GM13977 (cell line): Measurements from ENCODE around the gene SLX4IP.

ENCODE experiments used
- DNase-seq: peaks from one replicate; pipeline ENCODE4 v3.0.0; 2012; ENCODE audit warnings: low spot score
- CTCF ChIP-seq: IDR thresholded peaks from 2 replicates; pipeline ENCODE4 v1.5.1; 2012; ENCODE audit warnings: mild to moderate bottlenecking, control low read depth; ENCODE audit not compliant: insufficient read depth; ENCODE audit errors: extremely low read depth, missing control alignments
- in situ Hi-C: fragments of 300-500 bp; cut with MboI; formaldehyde crosslinking; loops from one replicate; pipeline ENCODE4 v1.12.0; 2022; ENCODE audit warnings: low sequenced_read_pairs, low pct_unique_long_range_greater_than_20kb, mixed read lengths, inconsistent platforms; ENCODE audit not compliant: unreplicated experiment

The SLX4IP gene

GRCh38 chr20:10636326-10636818 lies 201.3 kb downstream of the SLX4IP start:
- TF ChIP-seq CTCF, result no peak
- in situ Hi-C loops, result no loop called here
- DNase-seq, result no peak

GRCh38 chr20:10637031-10637559 lies 202.0 kb downstream of the SLX4IP start:
- in situ Hi-C loops, result no loop called here
- TF ChIP-seq CTCF, result no peak
- DNase-seq, result no peak

GRCh38 chr20:10637563-10637962 lies 202.5 kb downstream of the SLX4IP start:
- in situ Hi-C loops, result no loop called here
- no peak for TF ChIP-seq CTCF
- no peak for DNase-seq

- DNase-seq, result no peak
- in situ Hi-C loops, result no loop called here
- no peak for TF ChIP-seq CTCF
These were observed 204.1 kb downstream of the SLX4IP start for GRCh38 chr20:10639077-10639736.

- TF ChIP-seq CTCF, result no peak
- in situ Hi-C loops, result no loop called here
- no peak for DNase-seq
These were observed 204.8 kb downstream of the SLX4IP start for GRCh38 chr20:10639737-10640556.

- in situ Hi-C loops, result no loop called here
- no peak for TF ChIP-seq CTCF
- DNase-seq, result no peak
These were observed 205.8 kb downstream of the SLX4IP start for GRCh38 chr20:10640897-10641296.
